HG03521 (cell line): ENCODE data around the gene RASGEF1C.
"Not testable (repeated sequence)": the region's sequence is repeated elsewhere in the genome, so short reads cannot be mapped to it uniquely, and the experiment has no call there.

Experiments
- ATAC-seq: cut with Tn5 transposase; IDR thresholded peaks from one replicate; pipeline ENCODE4 v1.9.1; 2021; ENCODE audit warnings: mild to moderate bottlenecking, moderate library complexity; ENCODE audit not compliant: unreplicated experiment

Gene RASGEF1C

DNA sequence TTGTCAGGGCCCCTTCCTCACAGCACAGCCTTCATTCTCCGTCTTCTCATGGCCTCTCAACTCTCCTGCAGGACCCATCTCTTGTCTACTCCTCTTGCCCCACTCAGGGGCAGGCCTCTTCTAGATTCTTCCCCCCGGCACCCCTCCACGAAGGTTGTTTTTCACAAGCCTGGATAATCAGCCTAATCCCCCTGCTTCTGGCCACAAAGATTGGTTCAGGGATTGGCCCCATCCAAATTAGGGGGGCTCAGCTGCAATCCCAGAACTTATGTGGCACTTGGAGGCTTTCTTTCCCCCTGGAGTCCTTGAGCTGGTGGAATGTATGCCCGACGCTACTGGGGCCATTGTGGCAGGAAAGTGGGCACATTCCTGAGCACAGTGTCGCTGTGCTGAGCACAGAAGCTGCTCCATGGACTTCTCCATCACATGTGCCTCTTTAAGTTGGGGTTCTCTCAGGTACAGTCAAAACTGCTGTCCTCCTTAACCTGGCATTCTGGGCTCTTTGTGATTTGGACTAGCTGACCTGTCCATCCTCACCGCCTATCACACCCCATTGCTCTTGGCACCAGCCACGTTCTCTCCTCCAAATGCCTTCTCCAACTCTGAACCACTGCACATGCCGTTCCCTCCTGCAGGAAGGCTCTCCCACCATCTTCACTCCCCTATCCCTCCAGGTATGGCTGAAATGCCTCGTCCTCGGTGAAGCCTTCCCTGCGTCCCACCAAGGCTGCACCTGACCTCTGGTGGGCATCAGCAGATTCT, 70.6 kb downstream of the RASGEF1C start:
- no peak for ATAC-seq

DNA sequence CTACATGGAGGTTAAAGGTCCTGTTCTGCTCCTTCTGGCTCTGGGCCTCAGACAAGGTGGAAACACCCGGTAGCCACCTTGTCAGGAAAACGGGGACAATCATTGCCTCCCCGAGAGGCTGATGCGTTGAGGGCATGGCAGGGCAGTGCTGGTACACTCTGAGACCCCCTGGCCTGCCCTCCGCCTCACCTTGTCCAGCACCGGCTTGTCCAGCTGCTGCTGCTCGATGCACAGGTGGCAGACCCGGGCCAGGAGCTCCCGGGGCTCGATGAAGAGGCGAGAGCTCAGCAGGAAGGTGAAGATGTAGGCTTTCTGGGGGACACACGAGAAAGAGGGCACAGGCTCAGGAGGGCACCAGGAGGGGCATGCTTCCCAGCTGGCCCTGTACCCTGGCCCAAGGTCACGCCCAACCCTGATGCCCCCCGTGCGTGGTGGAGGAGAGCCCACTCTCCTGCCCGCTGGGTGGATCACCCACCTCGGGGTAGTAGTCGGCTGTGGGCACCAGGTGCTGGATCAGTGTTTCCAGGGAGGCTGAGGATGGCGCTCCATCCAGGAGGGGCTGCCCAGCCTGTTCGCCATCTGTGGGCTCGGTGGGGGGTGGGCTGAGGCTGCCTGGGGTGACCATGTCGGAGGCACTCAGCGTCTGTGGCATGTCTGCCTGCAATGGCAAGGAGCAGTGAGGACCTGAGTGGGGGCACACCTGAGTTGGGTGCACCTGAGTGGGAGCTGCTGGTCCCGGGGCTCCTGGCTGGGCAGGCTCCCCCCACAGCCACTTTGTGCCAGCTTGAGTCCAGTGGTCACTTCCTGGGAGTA, 71.4 kb downstream of the RASGEF1C start:
- ATAC-seq, result no peak

DNA sequence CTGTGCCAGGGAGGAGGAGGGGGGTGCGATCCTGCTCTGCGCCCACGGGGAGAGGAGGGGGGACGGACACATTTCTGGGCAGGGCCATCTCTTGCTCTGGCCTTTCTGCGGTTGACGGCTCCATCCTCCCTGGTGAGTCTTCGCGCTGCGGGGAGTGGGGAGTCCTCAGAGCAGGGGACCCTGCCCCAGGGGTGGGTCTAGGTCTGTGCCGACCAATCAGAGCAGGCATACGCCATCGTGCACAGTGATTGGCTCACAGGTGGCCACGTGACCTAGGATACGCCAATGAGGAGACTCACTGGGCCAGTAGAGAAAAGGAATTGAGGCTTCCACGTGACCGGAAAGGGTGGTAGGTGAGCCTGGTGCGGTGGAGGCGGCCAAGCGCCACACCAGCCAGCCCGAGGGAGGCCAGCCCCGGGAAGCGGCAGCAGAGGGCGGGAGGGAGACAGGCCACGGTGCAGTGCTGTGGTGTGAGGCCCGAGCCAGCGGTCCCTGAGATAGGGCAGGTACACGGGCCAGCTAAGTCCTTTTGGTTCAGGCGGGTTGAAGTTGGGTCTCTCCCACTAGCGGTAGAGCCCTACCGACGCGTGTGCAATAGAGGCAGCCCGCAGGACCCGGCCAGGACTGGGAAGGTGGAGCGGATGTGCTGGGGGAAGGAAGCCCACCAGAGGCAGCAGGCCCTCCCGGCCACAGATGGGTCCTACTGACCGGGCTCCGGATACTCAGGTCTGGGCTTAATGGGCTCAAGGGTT, 72.2 kb downstream of the RASGEF1C start:
- no peak for ATAC-seq

DNA sequence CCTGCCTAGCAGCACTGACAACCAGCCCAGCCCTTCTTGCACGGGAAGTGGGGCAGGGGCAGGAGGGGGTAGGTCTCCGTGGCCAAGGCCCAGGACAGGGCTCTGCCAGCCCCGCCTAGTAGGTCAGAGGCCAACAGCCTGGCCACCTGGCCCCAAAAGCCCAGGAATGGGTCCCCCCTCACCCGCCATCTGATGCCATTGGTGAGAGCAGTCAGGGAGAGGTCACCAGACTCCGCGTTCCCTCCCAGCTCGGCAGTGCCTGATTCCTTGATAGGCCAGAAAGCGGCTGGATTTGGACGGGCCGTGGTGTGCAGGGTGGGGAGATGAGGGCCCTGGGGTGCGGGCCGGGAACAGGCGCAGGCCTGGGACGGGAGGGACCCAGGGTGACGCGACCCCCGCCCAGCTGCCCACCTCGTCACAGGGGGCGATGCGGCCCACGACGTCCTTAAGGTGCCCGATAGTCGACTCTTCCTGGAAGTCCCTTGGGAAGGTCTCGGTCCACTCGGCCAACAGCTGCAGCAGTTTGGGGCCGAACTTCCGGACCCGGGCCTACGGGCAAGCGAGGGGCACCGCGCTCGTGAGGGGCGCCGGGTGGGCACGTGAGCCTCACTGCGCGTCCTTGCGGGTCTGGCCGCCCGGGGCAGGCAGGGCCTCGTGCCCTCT, 72.9 kb downstream of the RASGEF1C start:
- no peak for ATAC-seq

DNA sequence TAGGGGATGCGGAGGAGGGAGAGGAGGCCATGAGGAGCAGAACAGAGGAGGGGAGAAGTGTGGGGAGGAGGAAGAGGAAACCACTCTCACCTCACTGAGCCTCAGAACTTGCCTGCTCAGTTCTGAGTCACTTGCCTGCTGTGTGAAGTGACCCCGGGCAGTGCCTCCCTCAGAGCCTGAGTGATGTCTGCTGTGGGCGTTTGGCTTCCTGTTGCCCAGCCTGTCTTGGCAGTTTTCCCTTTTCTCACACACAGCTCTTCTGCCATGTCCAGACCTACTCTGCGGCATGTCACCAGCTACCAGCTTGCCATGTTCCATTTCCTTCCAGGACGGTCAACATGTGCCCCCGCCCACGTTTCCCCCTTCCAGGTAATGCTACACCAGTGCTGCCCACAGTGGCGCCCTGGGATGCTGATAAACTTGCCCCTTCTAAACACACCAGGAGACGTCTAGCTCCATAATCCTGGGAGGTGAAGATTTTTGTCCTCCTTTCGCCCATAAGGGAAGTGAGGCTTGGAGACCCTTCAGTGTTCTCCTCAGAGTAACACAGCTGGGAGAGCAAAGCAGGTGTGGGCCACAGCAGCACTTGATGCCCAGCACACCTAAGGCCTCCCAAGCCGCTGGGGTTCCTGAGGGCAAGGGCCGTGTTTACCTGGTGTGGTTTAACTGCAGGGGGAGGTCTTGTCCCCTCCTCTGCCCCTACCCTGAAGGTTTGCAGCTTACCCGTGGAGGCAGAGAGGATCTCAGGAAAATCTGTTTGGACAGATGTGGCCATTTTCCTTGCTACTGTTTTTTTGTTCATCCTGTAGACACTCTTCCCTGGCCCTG, 73.7 kb downstream of the RASGEF1C start:
- no peak for ATAC-seq

DNA sequence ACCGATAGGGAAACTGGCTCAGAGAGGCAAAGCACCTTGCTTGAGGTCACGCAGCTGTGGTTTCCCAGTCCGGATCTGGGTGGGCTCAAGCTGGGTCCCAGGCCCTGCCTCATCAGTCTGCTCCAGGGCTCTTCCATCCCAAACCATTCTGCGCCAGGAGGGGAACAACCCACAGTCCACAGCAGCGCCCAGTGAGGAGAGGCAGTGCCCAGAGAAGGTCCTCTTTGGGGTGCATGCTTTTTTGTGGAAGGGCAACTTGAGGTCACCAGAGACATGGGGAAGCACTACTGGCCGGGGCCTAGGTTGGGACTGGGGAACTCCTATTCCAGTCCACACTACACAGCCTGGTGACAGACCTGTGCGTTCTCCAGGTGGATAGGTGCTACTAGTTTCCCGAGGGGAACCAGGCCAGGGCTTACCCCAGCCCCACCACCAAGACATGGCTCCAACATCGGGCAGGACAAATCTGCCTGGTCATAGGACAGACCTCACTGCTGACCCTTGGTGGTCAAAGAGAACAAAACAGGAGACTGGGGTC, 75.0 kb downstream of the RASGEF1C start:
- ATAC-seq, result no peak

DNA sequence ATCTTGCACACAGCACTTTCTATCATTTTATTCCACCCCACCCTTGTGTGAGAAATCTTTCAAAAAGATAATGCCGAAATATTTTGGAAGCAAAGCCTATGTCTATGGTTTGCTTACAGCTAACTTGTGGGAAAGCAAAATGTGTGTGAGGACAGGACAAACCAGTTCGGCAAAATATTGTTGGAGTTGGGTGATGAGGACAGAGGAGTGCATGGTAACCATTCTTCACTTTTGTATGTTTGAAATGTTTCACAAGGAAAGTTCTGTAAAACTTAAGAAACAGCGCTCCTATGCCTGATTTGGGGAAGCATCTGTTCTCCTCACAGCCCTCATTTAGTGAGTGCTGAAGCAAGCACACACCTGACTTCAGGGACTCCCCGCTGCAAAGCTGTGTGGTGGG, 75.5 kb downstream of the RASGEF1C start:
- no peak for ATAC-seq

DNA sequence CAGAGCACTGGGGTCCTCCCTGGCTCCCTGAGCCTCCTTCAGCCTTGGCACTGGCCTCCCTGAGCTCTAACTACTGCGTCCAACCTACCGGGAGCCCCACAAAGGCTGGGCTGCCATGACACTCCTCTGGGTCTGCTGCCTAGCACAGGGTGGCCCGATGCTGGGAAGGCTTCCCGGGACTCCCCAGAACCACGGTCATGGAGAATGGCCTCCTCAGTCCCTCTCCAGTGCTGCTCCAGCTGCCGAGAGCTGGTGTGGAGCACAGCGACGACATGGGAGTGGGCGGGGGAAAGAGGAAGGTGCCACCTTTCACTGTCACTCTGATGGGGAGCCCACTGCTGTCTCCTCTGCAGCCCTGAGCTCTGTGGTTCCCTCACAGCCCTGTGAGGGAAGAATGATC, 76.0 kb downstream of the RASGEF1C start:
- no peak for ATAC-seq

DNA sequence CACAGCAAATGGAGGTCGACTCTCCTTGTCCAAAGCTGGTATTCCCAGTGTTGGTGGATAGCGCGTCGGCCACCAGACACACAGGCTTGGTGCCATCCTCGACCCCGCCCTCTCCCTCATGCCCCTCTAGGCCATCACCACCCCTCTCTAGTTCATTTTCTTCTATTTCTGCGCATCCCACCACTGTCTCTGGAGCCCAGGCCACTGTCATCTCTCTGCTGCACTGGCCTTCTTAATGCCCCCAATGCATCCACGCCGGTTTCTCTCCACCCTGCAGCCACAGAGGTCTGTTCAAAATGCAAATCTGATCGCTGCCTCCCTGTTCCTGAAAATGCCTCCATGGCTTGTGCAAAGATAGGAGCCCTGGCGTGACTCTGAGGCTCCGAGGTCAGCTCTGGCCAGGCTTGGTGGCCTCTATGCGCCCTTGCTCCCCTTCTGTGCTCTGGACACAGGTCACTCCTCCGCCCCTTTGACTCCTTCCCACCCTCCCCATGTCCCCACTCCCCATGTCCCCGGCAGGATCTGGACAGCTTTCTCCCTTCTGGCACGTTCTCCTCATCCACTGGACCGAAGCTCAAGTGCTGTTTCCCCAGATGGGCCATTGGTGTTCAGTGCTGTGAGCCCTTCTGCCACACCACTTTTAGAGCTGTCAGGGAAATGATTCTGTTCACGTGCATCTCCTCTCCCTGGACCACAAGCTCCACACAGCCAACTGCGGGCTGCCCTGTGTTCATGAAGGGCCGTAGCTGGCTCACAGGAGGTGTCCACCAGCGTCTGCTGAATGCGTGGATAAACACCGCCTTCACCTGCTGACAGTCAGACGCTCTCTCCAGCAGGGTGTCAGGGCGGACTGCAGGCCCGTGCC, 77.9 kb downstream of the RASGEF1C start:
- ATAC-seq, result no peak

DNA sequence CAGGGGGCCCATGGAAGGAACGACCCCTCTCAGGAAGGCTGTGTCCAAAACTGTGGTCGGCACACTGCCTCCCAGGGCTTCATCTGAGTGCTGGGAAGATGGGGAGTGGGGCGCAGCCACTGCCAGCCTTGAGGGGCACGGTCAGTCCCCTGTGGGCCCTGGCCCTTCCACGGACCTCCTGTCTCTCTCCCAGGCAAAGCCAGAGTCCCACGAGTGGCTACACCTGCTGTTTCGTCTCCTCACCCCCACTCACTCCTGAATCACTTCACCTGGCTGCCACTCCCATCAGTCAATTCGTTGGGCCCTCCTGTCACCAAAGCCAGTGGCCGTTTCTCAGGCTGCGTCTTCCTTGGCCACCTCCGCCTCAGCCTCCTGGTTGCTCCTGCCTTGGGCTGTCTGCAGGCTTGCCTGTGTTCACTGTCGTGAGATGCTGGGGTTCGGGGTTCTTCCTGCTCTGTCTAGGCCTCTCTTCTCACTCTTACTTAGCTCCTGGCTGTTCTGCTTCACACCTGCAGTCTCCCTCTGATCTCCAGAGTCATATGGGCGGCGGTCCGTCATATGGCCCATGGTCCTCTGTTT, 78.6 kb downstream of the RASGEF1C start:
- no peak for ATAC-seq

DNA sequence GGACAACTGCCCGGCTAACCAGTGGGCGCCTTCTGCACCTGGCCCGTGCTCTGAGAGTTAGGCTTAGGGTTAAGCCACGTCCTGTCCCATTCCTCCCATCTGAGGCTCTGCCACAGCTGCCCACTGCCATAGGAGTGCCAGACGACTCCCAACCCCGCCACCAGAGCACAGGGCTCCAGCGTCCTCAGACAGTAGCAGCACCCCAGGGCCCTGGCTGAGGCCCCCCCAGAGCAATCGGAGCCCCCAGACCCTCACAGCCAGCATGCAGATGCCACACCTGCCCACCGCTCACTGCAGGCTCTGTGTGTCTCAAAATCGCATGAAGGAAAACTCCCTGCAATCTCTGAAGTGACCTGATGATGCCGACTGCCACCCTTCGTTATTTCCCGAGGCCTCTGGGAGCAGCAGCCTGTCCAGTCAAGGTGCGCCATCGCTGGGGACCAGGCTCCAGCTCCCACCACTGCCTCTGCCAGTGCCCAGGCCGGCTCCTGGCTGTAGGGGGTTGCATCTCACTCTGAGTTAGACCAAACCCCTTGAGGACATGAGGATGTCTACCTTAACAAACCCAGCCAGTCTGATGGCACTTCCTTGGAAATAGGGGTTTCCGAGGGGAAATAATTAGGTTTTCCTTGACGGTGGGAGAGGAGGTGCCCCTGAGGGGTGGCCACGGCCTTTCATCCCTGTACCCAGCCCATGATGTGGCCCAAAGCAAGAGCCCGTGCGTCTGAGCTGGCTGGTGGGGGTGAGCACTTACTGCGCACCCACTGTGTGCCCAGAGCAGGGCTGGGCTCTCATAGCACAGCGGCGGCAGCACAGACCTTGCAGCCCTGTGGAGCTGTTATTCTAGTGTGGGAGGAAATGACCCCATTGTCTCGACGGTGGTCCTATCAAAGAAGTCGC, 79.5 kb downstream of the RASGEF1C start:
- ATAC-seq, result no peak

DNA sequence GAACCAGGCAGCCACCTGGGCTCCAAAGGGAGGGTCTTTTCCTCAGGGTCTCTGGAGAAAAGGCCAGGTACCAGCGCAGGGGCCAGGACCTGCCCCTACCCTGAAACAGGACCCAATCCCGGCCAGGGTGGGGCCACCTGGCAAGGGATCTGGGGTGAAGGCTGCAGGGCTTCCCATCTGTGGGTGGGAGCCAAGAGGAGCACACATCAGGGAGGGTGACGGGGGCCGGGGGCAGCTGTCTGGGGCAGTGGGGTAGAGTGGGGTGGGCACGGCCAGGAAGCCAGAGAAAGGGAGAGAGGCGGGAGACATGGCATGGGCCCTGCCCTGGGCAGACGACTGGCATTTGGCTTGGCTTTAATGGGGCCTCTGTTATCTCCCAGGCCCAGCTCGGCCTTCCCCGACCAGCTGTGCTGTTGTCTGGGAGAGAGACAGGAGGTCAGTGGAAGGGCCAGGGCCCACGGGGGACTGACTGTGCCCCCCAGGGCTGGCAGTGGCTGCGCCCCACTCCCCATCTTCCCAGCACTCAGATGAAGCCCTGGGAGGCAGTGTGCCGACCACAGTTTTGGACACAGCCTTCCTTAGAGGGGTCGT, 80.2 kb downstream of the RASGEF1C start:
- no peak for ATAC-seq

DNA sequence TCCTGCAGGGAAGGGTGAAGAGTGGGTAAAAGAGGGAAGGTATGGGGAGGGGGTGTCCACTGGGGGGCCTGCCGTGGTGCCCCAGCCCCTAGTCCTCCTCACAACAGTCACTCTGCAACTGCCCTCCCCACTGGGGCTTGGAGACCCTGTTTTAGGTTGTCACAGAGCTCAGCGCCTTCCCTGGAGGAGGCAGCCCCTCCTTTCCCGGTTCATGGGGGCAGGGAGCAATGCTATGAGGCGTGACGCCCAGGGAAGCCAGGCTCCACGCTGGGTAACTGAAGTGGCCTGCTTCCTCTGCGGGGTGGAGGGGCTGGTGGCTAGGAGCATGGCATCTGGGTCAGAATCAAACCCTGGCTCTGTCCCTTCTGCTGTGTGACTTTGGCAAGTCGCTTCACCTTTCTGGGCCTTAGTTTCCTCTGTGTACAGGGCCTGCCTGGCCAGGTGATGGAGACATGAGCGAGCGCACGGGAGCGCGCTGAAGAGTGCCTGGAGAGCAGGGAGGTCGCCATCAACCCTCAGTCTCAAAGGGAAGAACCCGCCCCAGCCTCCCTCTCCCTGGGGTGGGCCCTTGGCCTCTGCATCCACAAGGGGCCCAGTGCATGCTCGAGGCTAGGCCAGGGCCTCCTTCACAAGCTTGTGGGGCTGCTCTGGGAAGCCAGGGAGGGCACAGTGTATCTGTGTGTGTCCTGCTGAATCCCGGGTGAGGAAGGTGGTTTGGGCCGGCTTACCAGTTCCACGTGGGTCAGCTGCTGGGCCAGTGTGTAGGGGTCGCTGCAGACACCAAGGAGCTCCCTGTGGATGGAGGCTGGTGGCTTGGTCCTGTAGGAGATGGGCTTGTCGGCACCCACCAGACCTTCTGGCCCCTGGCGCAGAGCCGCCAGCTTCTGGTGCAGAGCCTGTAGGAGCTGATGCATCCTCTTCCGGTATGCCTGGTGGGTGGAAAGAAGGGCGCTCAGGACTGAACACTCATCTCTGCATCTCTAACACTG, 81.0 kb downstream of the RASGEF1C start:
- ATAC-seq, result no peak

DNA sequence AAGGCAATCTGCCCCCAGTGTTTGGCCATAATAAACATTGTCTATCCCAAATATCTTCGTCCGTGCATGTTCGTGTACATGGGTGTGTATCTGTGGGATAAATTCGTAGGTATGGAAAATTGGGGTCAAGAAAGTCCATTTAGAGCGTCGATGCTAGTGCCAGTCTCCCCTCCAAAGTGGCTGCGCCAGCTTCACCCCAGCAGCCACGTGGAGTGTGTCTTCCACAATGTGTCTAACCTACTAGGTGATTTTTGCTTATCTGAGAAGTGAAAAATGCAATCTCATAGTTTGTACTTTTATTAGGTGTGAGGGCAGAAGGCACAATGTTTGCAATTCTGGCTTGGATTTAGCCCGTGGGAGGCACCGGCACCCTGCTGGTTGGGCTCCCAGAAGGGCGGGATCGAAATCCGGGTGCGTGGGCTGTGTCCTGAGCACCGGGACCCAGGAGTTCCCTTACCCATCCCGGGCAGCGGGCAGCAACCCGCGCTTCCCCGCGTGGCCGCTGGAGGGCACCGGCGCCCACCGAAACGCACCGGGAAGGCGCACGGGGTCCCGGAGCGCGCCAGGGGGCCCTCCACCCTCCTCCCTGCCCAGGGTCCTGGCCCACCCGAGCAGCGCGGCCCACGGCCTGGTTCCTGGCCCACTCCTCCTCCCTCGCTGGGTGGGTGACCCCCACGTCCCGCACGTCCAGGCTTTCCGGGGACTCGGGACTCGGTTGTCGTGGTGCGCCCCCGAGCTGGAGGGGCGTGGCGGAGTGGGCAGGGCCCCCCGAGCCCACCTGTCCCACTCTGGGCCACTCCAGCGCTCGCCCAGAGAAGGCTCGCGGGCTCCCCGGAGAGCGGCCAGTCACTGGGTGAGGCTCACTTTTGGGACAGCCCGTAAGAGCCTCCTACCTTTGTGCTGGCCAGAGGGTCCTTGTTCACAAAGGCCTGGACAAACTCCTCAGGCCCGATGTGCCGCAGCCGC, 82.0 kb downstream of the RASGEF1C start:
- no peak for ATAC-seq

DNA sequence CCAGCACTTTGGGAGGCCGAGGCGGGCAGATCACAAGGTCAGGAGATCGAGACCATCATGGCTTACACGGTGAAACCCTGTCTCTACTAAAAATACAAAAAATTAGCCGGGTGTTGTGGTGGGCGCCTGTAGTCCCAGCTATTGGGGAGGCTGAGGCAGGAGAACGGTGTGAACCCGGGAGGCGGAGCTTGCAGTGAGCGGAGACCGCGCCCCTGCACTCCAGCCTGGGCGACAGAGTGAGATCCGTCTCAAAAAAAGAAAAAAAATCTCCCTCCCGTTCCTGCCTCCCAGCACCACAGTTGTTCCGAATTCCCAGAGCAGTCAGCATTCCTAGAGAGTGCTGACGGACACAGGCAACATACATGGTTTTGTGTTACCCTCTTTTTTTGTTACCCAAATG, 82.9 kb downstream of the RASGEF1C start:
- not testable (repeated sequence) for ATAC-seq
